ENCODE data around the gene DCAF10.

DCAF10 gene

DNA sequence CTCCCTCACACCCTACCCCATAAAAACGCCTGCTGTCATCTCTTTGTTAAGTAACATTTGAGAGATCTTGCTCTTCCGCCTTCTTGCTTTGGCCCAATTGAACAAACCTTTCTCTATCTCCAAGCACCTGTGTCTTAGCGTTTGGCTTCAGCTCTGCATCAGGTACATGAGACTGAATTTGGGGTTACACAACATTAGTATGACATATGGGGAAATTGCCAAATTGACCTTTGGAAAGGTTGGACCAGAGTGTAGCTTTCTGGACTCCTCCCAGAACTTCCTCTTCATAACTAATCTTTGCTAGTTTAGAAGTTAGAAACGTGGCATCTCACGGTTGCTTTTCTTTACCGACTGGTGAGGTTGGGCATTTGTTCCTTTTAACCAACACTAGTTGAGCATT, 12.3 kb upstream of the DCAF10 start:
- no peak for DNase-seq (ENCODE audit: extremely low spot score)
- ChIA-PET CTCF (no interaction called here), POLR2A (no interaction called here)
- no peak for TF ChIP-seq LEF1 (IDR thresholded peaks at IDR 0.05; ENCODE audit: borderline replicate concordance)
- no peak for TF ChIP-seq HDGF (IDR thresholded peaks at IDR 0.05; ENCODE audit: borderline replicate concordance)
- TF ChIP-seq BHLHE40 (IDR thresholded peaks at IDR 0.05; ENCODE audit: borderline replicate concordance) = no peak
- no peak for TF ChIP-seq ELF4 (IDR thresholded peaks at IDR 0.05)
- no peak for TF ChIP-seq FOXK2 (IDR thresholded peaks at IDR 0.05)
- TF ChIP-seq ARNT (IDR thresholded peaks at IDR 0.05) = no peak
- no peak for TF ChIP-seq ZNF384 (IDR thresholded peaks at IDR 0.05)
- no peak for TF ChIP-seq NFRKB (IDR thresholded peaks at IDR 0.05)
- TF ChIP-seq L3MBTL2 (conservative IDR thresholded peaks at IDR 0.05) = no peak
- TF ChIP-seq SP1 (IDR thresholded peaks at IDR 0.05) = no peak
- no peak for TF ChIP-seq CTBP1 (IDR thresholded peaks at IDR 0.05; ENCODE audit: borderline replicate concordance)
- no peak for TF ChIP-seq SUZ12 (IDR thresholded peaks at IDR 0.05)
- no peak for TF ChIP-seq FOXA1 (IDR thresholded peaks at IDR 0.05)
- TF ChIP-seq TARDBP (IDR thresholded peaks at IDR 0.05) = no peak
- TF ChIP-seq FOXM1 (IDR thresholded peaks at IDR 0.05; ENCODE audit: borderline replicate concordance) = no peak
- TF ChIP-seq, protein P1, sequence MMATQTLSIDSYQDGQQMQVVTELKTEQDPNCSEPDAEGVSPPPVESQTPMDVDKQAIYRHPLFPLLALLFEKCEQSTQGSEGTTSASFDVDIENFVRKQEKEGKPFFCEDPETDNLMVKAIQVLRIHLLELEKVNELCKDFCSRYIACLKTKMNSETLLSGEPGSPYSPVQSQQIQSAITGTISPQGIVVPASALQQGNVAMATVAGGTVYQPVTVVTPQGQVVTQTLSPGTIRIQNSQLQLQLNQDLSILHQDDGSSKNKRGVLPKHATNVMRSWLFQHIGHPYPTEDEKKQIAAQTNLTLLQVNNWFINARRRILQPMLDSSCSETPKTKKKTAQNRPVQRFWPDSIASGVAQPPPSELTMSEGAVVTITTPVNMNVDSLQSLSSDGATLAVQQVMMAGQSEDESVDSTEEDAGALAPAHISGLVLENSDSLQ (IDR thresholded peaks at IDR 0.05) = no peak

- POLR2A ChIA-PET = no interaction called here
- TF ChIP-seq NFRKB (IDR thresholded peaks at IDR 0.05) = no peak
- TF ChIP-seq ARNT (IDR thresholded peaks at IDR 0.05) = no peak
- no peak for TF ChIP-seq FOXA1 (IDR thresholded peaks at IDR 0.05)
- TF ChIP-seq, protein P1 (IDR thresholded peaks at IDR 0.05) = no peak
- no peak for DNase-seq (ENCODE audit: extremely low spot score)
- CTCF ChIA-PET = no interaction called here
These were observed 10.5 kb upstream of the DCAF10 start for GRCh38 chr9:37790096-37790495.

- CTCF ChIA-PET = no interaction called here
- POLR2A ChIA-PET = no interaction called here
- no peak for TF ChIP-seq FOXK2 (IDR thresholded peaks at IDR 0.05)
- TF ChIP-seq FOXM1 (IDR thresholded peaks at IDR 0.05; ENCODE audit: borderline replicate concordance) = no peak
- TF ChIP-seq ZNF384 (IDR thresholded peaks at IDR 0.05) = no peak
- TF ChIP-seq, protein P1 (IDR thresholded peaks at IDR 0.05) = no peak
- TF ChIP-seq TARDBP (IDR thresholded peaks at IDR 0.05) = no peak
- TF ChIP-seq ARNT (IDR thresholded peaks at IDR 0.05) = no peak
- no peak for TF ChIP-seq FOXA1 (IDR thresholded peaks at IDR 0.05)
- TF ChIP-seq CTBP1 (IDR thresholded peaks at IDR 0.05; ENCODE audit: borderline replicate concordance) = no peak
- no peak for TF ChIP-seq BHLHE40 (IDR thresholded peaks at IDR 0.05; ENCODE audit: borderline replicate concordance)
- TF ChIP-seq NFRKB (IDR thresholded peaks at IDR 0.05) = no peak
- TF ChIP-seq SUZ12 (IDR thresholded peaks at IDR 0.05) = no peak
- TF ChIP-seq SP1 (IDR thresholded peaks at IDR 0.05) = no peak
- TF ChIP-seq ELF4 (IDR thresholded peaks at IDR 0.05) = no peak
- no peak for DNase-seq (ENCODE audit: extremely low spot score)
These were observed 8.5 kb upstream of the DCAF10 start for GRCh38 chr9:37792122-37792521.

DNA sequence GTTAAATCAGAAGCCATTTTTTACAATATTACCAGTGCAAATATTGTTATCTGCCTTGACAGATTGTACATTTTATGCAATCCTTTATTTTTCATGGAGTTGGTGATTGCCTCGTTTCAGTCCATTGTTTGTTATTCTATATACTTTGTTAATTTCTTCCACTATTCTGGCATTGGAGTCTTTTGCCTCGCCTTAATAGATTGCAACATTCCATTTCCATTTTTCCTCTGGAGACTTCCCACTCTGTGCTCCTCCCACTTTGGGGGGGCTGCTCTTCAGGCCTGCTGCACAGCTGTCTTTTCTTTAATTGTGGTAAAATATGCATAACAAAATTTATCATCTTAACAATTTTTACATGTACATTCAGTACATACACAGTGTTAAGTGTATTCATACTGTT, 4.4 kb upstream of the DCAF10 start:
- no peak for DNase-seq (ENCODE audit: extremely low spot score)
- ChIA-PET POLR2A (interaction anchor here (1.6 kb wide), 1 partner anchor 11 kb away, joined by 7 read pairs; the partner anchor contains the start of gene EXOSC3), CTCF (no interaction called here)
- TF ChIP-seq SUZ12 (IDR thresholded peaks at IDR 0.05) = no peak
- no peak for TF ChIP-seq ELF4 (IDR thresholded peaks at IDR 0.05)
- TF ChIP-seq TARDBP (IDR thresholded peaks at IDR 0.05) = no peak
- TF ChIP-seq FOXK2 (IDR thresholded peaks at IDR 0.05) = no peak
- TF ChIP-seq BHLHE40 (IDR thresholded peaks at IDR 0.05; ENCODE audit: borderline replicate concordance) = no peak
- no peak for TF ChIP-seq SP1 (IDR thresholded peaks at IDR 0.05)
- TF ChIP-seq L3MBTL2 (conservative IDR thresholded peaks at IDR 0.05) = no peak
- TF ChIP-seq ARNT (IDR thresholded peaks at IDR 0.05) = no peak
- TF ChIP-seq HDGF (IDR thresholded peaks at IDR 0.05; ENCODE audit: borderline replicate concordance) = no peak
- no peak for TF ChIP-seq LEF1 (IDR thresholded peaks at IDR 0.05; ENCODE audit: borderline replicate concordance)
- TF ChIP-seq ZNF384 (IDR thresholded peaks at IDR 0.05) = no peak
- TF ChIP-seq, protein P1 (IDR thresholded peaks at IDR 0.05) = no peak
- no peak for TF ChIP-seq NFRKB (IDR thresholded peaks at IDR 0.05)
- no peak for TF ChIP-seq FOXM1 (IDR thresholded peaks at IDR 0.05; ENCODE audit: borderline replicate concordance)
- TF ChIP-seq FOXA1 (IDR thresholded peaks at IDR 0.05) = no peak
- TF ChIP-seq CTBP1 (IDR thresholded peaks at IDR 0.05; ENCODE audit: borderline replicate concordance) = no peak

- no peak for DNase-seq (ENCODE audit: extremely low spot score)
- TF ChIP-seq ELF4 (IDR thresholded peaks at IDR 0.05) (no peak), ARNT (IDR thresholded peaks at IDR 0.05) (no peak), TARDBP (IDR thresholded peaks at IDR 0.05) (no peak), LEF1 (IDR thresholded peaks at IDR 0.05; ENCODE audit: borderline replicate concordance) (no peak), FOXK2 (IDR thresholded peaks at IDR 0.05) (no peak), BHLHE40 (IDR thresholded peaks at IDR 0.05; ENCODE audit: borderline replicate concordance) (no peak)
- POLR2A ChIA-PET = no interaction called here
- CTCF ChIA-PET = no interaction called here
These were observed 1.9 kb upstream of the DCAF10 start for GRCh38 chr9:37798677-37799076.

DNA sequence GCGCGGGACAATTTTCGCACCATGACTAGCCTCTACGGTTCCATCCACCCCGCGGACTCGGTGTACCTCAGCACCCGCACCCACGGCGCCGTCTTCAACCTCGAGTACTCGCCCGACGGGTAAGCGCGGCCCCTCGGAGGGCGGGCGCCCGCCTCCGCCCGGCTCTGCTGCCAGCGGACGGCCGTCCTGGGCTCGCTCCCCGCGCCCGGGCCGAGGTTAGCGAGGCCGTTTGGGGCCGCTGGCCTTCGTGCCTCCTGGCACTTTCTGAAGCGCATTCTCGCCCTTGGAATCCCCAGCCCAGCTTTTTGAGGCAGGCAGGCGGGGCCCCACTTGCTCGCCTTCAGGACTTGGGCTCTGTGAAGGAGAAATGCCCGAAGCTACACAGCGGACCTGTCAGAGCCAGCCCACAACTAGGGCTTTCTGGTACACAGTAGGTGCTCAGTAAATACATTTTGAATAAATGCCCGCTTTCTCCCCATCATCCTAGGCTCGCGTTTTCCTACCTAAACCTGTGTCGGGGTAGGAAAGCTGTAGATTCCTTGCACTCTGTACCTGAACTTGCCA, 772 bp downstream of the DCAF10 start:
- peak; percentile 34 for DNase-seq (ENCODE audit: extremely low spot score)
- POLR2A ChIA-PET = interaction anchor here (0.7 to 2.5 kb wide), 5 partner anchors 8 to 209 kb away, joined by 3 to 19 read pairs (median 4); partner anchors contain the start of genes EXOSC3, TOMM5 and TRMT10B
- TF ChIP-seq ZNF384 (IDR thresholded peaks at IDR 0.05) (no peak), FOXA1 (IDR thresholded peaks at IDR 0.05) (no peak), FOXK2 (IDR thresholded peaks at IDR 0.05) (no peak), SP1 (IDR thresholded peaks at IDR 0.05) (no peak), CTBP1 (IDR thresholded peaks at IDR 0.05; ENCODE audit: borderline replicate concordance) (no peak), BHLHE40 (IDR thresholded peaks at IDR 0.05; ENCODE audit: borderline replicate concordance) (no peak), TARDBP (IDR thresholded peaks at IDR 0.05) (no peak), FOXM1 (IDR thresholded peaks at IDR 0.05; ENCODE audit: borderline replicate concordance) (no peak), ELF4 (IDR thresholded peaks at IDR 0.05) (no peak), NFRKB (IDR thresholded peaks at IDR 0.05) (no peak), ARNT (IDR thresholded peaks at IDR 0.05) (no peak), LEF1 (IDR thresholded peaks at IDR 0.05; ENCODE audit: borderline replicate concordance) (no peak), HDGF (IDR thresholded peaks at IDR 0.05; ENCODE audit: borderline replicate concordance) (no peak), L3MBTL2 (conservative IDR thresholded peaks at IDR 0.05) (no peak), SUZ12 (IDR thresholded peaks at IDR 0.05) (no peak)
- TF ChIP-seq, protein P1 (IDR thresholded peaks at IDR 0.05) = no peak
- CTCF ChIA-PET = no interaction called here

Measured in HEK293T (cell line).